CD4-positive, alpha-beta T cell treated with Interleukin-6 for 4 hours (primary cell): ENCODE measurements around the gene CSE1L.
"Not testable (repeated sequence)": the region's sequence is repeated elsewhere in the genome, so short reads cannot be mapped to it uniquely, and the experiment has no call there.

Experiments
- DNase-seq: peaks from one replicate; pipeline ENCODE4 v3.0.0-alpha.2; 2020; ENCODE audit warnings: mixed read lengths

Gene CSE1L

GRCh38 chr20:49133571-49133970 lies 87.5 kb downstream of the CSE1L start:
- no peak for DNase-seq

GRCh38 chr20:49134797-49135196 lies 88.7 kb downstream of the CSE1L start:
- DNase-seq = not testable (repeated sequence)

- no peak for DNase-seq
Observed at GRCh38 chr20:49136817-49137571, 90.9 kb downstream of the CSE1L start.

- DNase-seq = no peak
Observed at GRCh38 chr20:49138431-49138830, 92.3 kb downstream of the CSE1L start.

GRCh38 chr20:49140411-49140810 lies 94.3 kb downstream of the CSE1L start:
- DNase-seq = no peak

GRCh38 chr20:49140834-49141233 lies 94.7 kb downstream of the CSE1L start:
- DNase-seq = no peak
